ENCODE measurements around the gene DUS4L. TPM values are rescaled to one million over a fixed set of nuclear protein-coding genes. Genes with fewer than 3 reads are reported as not detected.
"Not testable (repeated sequence)": the region's sequence is repeated elsewhere in the genome, so short reads cannot be mapped to it uniquely, and the experiment has no call there.

The DUS4L gene
- total RNA-seq, result 1 to 10 TPM; 6.1 to 6.4 TPM
- long read RNA-seq, partial matches to known transcripts, result 5 of 12 reads
- long read RNA-seq, other reads (novel, unspliced or antisense), result 7 of 12 reads

- intact Hi-C loops (cut with DNase I), result loop anchor here in 1 of 2 donors (5.0 to 10.0 kb wide), 2 partner anchors 82 to 359 kb away; no protein-coding TSS in a partner anchor
- peak; percentile 84 for DNase-seq
Observed at GRCh38 chr7:107563775-107564552, at the start of gene DUS4L, which contains the start of gene COG5. DUS4L (plus strand) TSS chr7:107563971; CDS start chr7:107567071, 3,100 bp downstream. COG5 (minus strand) TSS chr7:107563920; CDS start chr7:107563896, 24 bp downstream.

DNA sequence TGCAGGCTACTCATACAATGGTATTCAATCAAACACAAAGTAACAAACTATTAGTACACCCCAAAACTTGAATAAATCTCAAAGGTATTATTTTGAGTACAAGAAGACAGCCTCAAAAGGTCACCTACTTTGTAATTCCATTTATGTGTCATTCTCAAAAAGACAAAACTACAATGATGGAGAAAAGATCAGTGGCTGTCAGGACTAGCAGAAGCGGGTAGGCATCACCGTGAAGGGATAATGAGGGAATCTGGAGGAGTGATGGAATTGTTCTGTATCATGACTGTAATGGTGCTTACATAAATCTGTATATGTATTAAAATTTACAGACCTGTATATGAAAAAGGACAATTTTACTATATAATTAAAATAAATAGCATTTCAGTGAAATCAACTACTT lies 37.1 kb upstream of the DUS4L start:
- intact Hi-C loops (cut with DNase I), result no loop called here
- ATAC-seq (no peak), DNase-seq (no peak)

More at GRCh38 chr7:107563775-107564552, at the start of gene DUS4L, which contains the start of gene COG5:
- peak; percentile 97 for ATAC-seq

DNA sequence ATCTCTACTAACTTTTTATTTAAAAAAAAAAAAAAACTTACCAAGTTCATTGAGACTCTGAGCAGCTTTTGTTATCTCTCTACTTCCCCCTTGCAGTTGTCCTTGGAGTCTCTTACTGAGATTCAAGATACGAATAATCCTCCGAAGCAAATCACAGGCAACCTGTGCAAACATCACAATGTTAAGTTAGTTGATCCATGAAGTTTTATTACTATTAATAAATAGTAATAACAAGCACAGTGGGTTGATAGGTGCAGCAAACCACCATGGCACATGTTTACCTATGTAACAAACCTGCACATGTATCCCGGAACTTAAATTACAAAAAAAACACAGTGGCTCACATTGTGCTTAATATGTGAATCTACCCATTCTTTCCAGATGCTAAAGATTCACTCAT lies 36.6 kb upstream of the DUS4L start:
- DNase-seq (no peak), ATAC-seq (no peak)
- intact Hi-C loops (cut with DNase I), result no loop called here

- intact Hi-C loops (cut with DNase I), result no loop called here
- no peak for DNase-seq
- ATAC-seq, result no peak
Observed at GRCh38 chr7:107528461-107528860, 35.3 kb upstream of the DUS4L start.

- no peak for ATAC-seq
- intact Hi-C loops (cut with DNase I), result no loop called here
- no peak for DNase-seq
Observed at GRCh38 chr7:107530751-107531150, 33.0 kb upstream of the DUS4L start.

GRCh38 chr7:107534139-107534538 lies 29.6 kb upstream of the DUS4L start:
- DNase-seq (no peak), ATAC-seq (no peak)
- intact Hi-C loops (cut with DNase I), result no loop called here

DNA sequence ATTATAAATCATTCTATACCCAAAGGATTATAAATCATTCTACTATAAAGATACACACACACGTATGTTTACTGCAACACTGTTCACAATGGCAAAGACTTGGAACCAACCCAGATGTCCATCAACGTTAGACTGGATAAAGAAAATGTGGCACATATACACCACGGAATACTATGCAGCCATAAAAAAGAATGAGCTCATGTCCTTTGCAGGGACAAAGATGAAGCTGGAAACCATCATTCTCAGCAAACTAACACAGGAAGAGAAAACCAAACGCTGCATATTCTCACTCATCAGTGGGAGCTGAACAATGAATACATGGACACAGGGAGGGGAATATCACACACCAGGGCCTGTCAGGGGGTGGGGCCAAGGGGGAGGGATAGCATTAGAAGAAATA lies 26.5 kb upstream of the DUS4L start:
- DNase-seq; intact Hi-C loops (cut with DNase I); ATAC-seq: not testable (repeated sequence)

DNA sequence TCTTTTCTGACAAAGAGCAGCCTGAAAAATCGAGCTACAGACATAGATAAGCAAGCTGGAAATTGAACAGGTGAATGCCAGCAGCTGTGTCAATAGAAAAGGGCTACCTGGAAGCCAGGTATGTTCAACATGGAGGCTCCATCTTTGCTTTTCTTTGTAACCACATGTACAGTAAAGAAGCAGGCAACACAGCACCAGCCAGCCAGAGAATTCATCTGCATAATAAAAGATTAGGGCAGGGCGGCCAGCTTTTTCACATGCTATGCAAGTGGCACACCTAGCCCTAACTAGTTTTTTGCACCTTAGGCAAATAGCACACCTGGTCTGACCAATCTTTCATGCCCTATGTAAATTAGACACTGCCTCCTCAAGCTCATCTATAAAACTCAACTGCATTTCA lies 25.8 kb upstream of the DUS4L start:
- DNase-seq, result no peak
- ATAC-seq, result no peak
- intact Hi-C loops (cut with DNase I), result no loop called here

DNA sequence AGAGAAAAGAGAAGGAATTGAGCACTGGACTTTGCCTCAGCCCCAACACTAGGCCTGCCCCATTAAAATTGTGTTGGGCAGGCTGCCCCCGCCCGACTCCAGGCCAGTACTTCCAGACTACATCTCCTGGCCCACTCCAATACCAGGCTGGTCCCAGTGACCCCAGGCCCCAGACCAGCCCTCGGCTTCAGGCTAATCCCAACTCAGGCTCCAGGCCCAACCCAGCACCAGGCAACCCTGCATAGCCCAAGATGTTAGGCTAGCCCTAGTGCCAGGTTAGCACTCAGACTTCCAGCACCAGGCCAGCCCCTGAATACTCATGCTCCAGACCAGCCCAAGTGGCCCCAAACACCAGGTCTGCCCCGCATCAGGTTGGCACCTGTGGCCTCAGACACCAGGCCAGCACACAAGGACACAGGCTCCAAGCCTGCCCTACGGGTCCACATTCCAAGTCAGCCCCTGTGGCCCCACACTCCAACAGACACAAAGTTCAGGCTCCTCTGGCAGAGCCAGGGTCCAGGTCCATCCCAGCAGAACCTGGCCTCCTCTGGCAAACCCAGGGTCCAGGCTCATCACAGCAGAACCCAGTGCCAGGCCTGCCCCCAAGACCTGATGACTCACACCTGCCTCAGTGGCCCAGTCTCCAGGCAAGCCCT lies 20.3 kb upstream of the DUS4L start:
- ATAC-seq, result no peak
- no peak for DNase-seq

DNA sequence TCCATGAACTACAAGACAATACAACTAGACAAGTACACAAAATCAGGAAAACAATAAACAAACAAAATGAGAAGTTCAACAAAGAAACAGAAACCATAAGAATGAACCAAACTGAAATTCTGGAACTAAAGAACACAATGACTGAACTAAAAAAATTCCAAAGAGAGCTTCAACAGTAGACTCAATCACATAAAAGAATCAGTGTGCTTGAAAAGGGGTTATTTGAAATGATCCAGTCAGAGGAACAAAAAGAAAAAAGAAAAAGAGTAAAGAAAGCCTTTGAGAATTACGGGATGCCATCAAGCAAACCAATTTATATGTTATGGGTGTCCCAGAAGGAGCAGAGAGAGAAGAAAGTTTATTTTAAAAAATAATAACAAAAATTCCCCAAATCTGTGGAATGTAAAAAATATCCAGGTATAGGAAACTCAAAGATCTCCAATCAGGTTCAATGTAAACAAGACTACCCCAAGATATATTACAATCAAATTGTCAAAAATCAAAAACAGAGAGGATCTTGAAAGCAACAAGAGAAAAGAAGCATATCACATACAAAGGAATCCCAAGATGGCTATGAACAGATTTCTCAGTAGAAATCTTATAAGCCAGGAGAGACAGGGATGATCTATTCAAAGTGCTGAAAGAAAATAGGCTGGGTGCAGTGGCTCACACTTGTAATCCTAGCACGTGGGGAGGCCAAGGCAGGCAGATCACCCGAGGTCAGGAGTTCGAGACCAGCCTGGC lies 18.8 kb upstream of the DUS4L start:
- intact Hi-C loops (cut with DNase I), result no loop called here
- ATAC-seq (no peak), DNase-seq (no peak)

More for the DNA sequence above, 20.3 kb upstream of the DUS4L start:
- intact Hi-C loops (cut with DNase I), result no loop called here

GRCh38 chr7:107551936-107552335 lies 11.8 kb upstream of the DUS4L start:
- DNase-seq, result no peak
- intact Hi-C loops (cut with DNase I), result no loop called here
- ATAC-seq, result no peak

GRCh38 chr7:107555893-107556292 lies 7.9 kb upstream of the DUS4L start:
- no peak for ATAC-seq
- intact Hi-C loops (cut with DNase I), result no loop called here
- no peak for DNase-seq

GRCh38 chr7:107559864-107560263 lies 3.9 kb upstream of the DUS4L start:
- no peak for DNase-seq
- ATAC-seq, result no peak
- intact Hi-C loops (cut with DNase I), result loop anchor here in 1 of 2 donors (5.0 to 10.0 kb wide), 2 partner anchors 78 to 355 kb away; no protein-coding TSS in a partner anchor

DNA sequence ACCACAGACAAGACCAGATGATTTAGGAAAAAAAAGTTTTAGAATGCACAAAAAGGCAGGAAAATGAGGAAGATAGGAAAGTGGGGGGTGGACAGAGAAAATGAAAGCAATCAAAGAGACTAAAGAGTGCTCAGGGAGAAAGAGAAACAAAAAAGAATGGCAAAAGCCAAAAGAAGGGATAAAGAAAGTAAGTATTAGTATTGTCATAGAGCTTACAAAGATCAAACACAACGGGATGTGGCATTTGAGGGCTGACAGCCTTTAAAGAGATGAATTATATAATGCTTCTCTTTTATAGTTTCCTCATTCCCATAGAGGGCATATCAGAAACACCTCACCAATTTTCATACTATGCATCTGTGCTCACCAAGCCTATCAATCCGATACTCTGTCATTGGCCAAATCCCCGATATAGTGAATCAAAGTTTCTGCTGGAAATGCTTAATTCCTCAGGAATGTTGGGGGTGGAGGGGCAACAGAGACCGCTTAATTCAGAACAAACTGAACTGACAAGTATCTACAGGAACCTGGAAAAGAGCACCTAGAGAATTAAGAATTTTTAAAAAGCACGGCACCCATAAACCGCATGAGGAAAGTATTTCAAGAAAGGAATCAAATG lies 2.8 kb upstream of the DUS4L start:
- intact Hi-C loops (cut with DNase I), result loop anchor here in 1 of 2 donors (5.0 to 10.0 kb wide), 2 partner anchors 79 to 356 kb away; no protein-coding TSS in a partner anchor
- DNase-seq (no peak), ATAC-seq (no peak)

- intact Hi-C loops (cut with DNase I), result loop anchor here in 1 of 2 donors (5.0 to 10.0 kb wide), 2 partner anchors 81 to 358 kb away; no protein-coding TSS in a partner anchor
- ATAC-seq (peak; percentile 74 to 83), DNase-seq (no peak)
Observed at GRCh38 chr7:107563081-107563774, 543 bp upstream of the DUS4L start.

- ATAC-seq, result peak in 1 of 2 donors; percentile 12
- intact Hi-C loops (cut with DNase I), result loop anchor here in 1 of 2 donors (5.0 to 10.0 kb wide), 2 partner anchors 82 to 360 kb away; no protein-coding TSS in a partner anchor
- DNase-seq, result no peak
Observed at GRCh38 chr7:107564553-107565298, 955 bp downstream of the DUS4L start.

DNA sequence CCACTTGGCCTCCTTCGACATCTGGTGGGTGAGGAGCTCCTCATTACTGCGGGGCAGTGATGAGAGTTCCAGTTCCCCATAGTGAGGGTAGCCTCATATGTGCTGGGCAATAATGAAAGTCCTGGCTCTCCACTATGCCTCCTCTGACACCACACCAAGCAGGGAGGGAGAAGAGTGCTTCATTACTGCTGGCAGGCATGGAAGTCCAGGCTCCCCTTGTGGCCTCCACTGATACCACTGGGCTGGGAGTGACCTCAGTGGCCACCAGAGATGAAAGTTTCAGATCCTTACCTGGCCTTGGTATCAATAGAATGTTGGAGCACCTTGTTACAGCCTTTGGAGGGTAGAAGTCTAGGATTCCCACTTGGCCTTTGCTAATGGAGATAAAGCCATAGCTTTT lies 6.5 kb downstream of the DUS4L start:
- intact Hi-C loops (cut with DNase I), result no loop called here
- no peak for ATAC-seq
- DNase-seq, result no peak
